HCT116 (cell line): ENCODE data around the gene ANXA2. TPM values are rescaled to one million over a fixed set of nuclear protein-coding genes. Genes with fewer than 3 reads are reported as not detected.

ENCODE experiments used
- ATAC-seq: fragments of 200-7000 bp; cut with Tn5 transposase; 2 replicates; pipeline ENCODE4 v1.9.1; 2020; ENCODE audit warnings: mild to moderate bottlenecking, moderate library complexity
- BruUV-seq: library from RNA; stranded (reverse); fragments of 400-500 nt; replicated peaks from 2 replicates; lab custom pipeline; 2021; lab: Mats Ljungman, UMichigan
- CTCF ChIA-PET: fragments of 300-600 bp; sonication (Branson Sonifier 250); formaldehyde crosslinking; loops from one replicate; lab custom pipeline; 2021; ENCODE audit warnings: antibody characterized with exemption; lab: Charles Lee
- POLR2A ChIA-PET: fragments of 300-600, 350-600 bp; sonication (Branson Sonifier 250); formaldehyde crosslinking; loops from one replicate; lab custom pipeline; 2021; ENCODE audit warnings: antibody characterized with exemption; lab: Charles Lee
- RAD21 ChIA-PET, 2 experiments: fragments of 300-600 bp; sonication (Branson Sonifier 250); formaldehyde crosslinking; loops; one replicate each; lab custom pipeline; 2023; ENCODE audit warnings: low total read pairs in 2 of 2; ENCODE audit not compliant: uncharacterized antibody in 2 of 2, unreplicated experiment in 2 of 2, low non-redundant PET in 1 of 2; lab: Charles Lee
- DNase-seq: peaks from one replicate; pipeline ENCODE4 v3.0.0-alpha.2; 2010; ENCODE audit warnings: low read depth, low spot score
- H2AFZ ChIP-seq: fragments of 200-600 bp; shearing (Covaris generic), sonication (generic); 2 replicates; pipeline ENCODE4 v1.6.1; 2017; ENCODE audit warnings: low read depth, mixed run types, mixed read lengths, antibody characterized with exemption, low read length; ENCODE audit not compliant: poor library complexity, severe bottlenecking
- H3K27ac ChIP-seq: 2 replicates; pipeline ENCODE4 v1.5.1; 2012; ENCODE audit warnings: low read depth, low read length
- H3K27me3 ChIP-seq: fragments of 200-600 bp; sonication (generic); 2 replicates; pipeline ENCODE4 v1.6.1; 2016; ENCODE audit warnings: mixed run types, low read length, mixed read lengths; ENCODE audit not compliant: insufficient read depth
- H3K36me3 ChIP-seq, 2 experiments: fragments of 200-500 bp in 1 of 2; fragments of 200-600 bp in 1 of 2; sonication (Bioruptor generic) in 1 of 2; sonication (generic) in 1 of 2; 2 replicates each; pipeline versions ENCODE4 v1.5.1 to v1.6.1; 2014 to 2016; ENCODE audit warnings: low read length in 2 of 2, inconsistent platforms in 1 of 2, mixed read lengths in 1 of 2, mixed run types in 1 of 2; ENCODE audit not compliant: insufficient read depth in 2 of 2, control insufficient read depth in 1 of 2
- H3K4me1 ChIP-seq, 2 experiments: fragments of 200-600 bp in 1 of 2; sonication (generic) in 1 of 2; 2 replicates each; pipeline versions ENCODE4 v1.5.1 to v1.6.1; 2012 to 2017; ENCODE audit warnings: low read length in 2 of 2, inconsistent platforms in 1 of 2, mild to moderate bottlenecking in 1 of 2, mixed read lengths in 1 of 2, mixed run types in 1 of 2, moderate library complexity in 1 of 2; ENCODE audit not compliant: insufficient read depth in 2 of 2, control insufficient read depth in 1 of 2
- H3K4me2 ChIP-seq: fragments of 200-600 bp; sonication (generic); 2 replicates; pipeline ENCODE4 v1.6.1; 2017; ENCODE audit warnings: mixed run types, low read length, mixed read lengths
- H3K4me3 ChIP-seq, 2 experiments: fragments of 200-600 bp in 1 of 2; sonication (generic) in 1 of 2; replicated peaks in 1 of 2; 2 replicates each; pipeline ENCODE4 v1.5.1; 2011 to 2016; ENCODE audit warnings: low read length in 2 of 2, control low read depth in 1 of 2, low read depth in 1 of 2, mild to moderate bottlenecking in 1 of 2, mixed read lengths in 1 of 2, mixed run types in 1 of 2
- H3K79me2 ChIP-seq: fragments of 200-600 bp; sonication (generic); 2 replicates; pipeline ENCODE4 v1.6.1; 2017; ENCODE audit warnings: mild to moderate bottlenecking, mixed run types, low read length, moderate library complexity, mixed read lengths; ENCODE audit not compliant: insufficient read depth
- H3K9ac ChIP-seq: fragments of 200-600 bp; sonication (generic); 2 replicates; pipeline ENCODE4 v1.6.1; 2016; ENCODE audit warnings: low read length, mixed read lengths
- H3K9me2 ChIP-seq: fragments of 200-600 bp; sonication (generic), shearing (Covaris generic); 2 replicates; pipeline ENCODE4 v1.6.1; 2017; ENCODE audit warnings: mixed run types, mild to moderate bottlenecking, moderate library complexity; ENCODE audit not compliant: insufficient read depth
- H3K9me3 ChIP-seq, 2 experiments: fragments of 200-500 bp in 1 of 2; fragments of 200-600 bp in 1 of 2; sonication (Bioruptor generic) in 1 of 2; sonication (generic) in 1 of 2; 2 replicates each; pipeline ENCODE4 v1.6.1; 2014 to 2017; ENCODE audit warnings: low read length in 2 of 2, mixed read lengths in 2 of 2, inconsistent platforms in 1 of 2, low read depth in 1 of 2, mild to moderate bottlenecking in 1 of 2, mixed run types in 1 of 2, moderate library complexity in 1 of 2; ENCODE audit not compliant: control insufficient read depth in 1 of 2, insufficient read depth in 1 of 2
- H4K20me1 ChIP-seq: fragments of 200-600 bp; sonication (generic), shearing (Covaris generic); 2 replicates; pipeline ENCODE4 v1.6.1; 2017; ENCODE audit warnings: mixed run types, mild to moderate bottlenecking, moderate library complexity; ENCODE audit not compliant: insufficient read depth
- CBX3 ChIP-seq: IDR thresholded peaks from 2 replicates; pipeline ENCODE4 v1.6.1; 2012; ENCODE audit warnings: low read depth
- CTCF ChIP-seq, 3 experiments: fragments of 200-600 bp in 1 of 3; sonication (generic) in 1 of 3; IDR thresholded peaks in 2 of 3; conservative IDR thresholded peaks in 1 of 3; 2 replicates each; pipeline ENCODE4 v1.5.1; 2012 to 2017; ENCODE audit warnings: low read depth in 2 of 3, low read length in 2 of 3, antibody characterized with exemption in 1 of 3, borderline replicate concordance in 1 of 3, control low read depth in 1 of 3, mild to moderate bottlenecking in 1 of 3, mixed read lengths in 1 of 3, mixed run types in 1 of 3, moderate library complexity in 1 of 3; ENCODE audit not compliant: insufficient read depth in 1 of 3
- JUND ChIP-seq: IDR thresholded peaks from 2 replicates; pipeline ENCODE4 v1.6.1; 2012
- RAD21 ChIP-seq: IDR thresholded peaks from 2 replicates; pipeline ENCODE4 v1.6.1; 2012; ENCODE audit warnings: low read depth, mild to moderate bottlenecking
- SRF ChIP-seq: IDR thresholded peaks from 2 replicates; pipeline ENCODE4 v1.6.1; 2012; ENCODE audit warnings: low read depth
- intact Hi-C: fragments of 100-400 bp; cut with micrococcal nuclease; formaldehyde crosslinking; loops from 2 replicates; pipeline ENCODE4 v1.10.0; 2022
- total RNA-seq: library from RNA; stranded (reverse); gene quantifications from one replicate; pipeline ENCODE4 v1.2.1, GENCODE V29; 2021; ENCODE audit not compliant: unreplicated experiment

Gene ANXA2
- total RNA-seq, 1 experiment from 2014 or later, result 1,298 TPM

- Histone ChIP-seq H3K4me1 (no peaks in the 10 kb centered on the region), H3K27ac (no peak overlapping the region), H4K20me1 (peaks cover 5% of the 10 kb centered on the region; the same call in 1 of the 2 replicates), H2AFZ (peak overlapping the region; percentile 39), H3K27me3 (peaks cover 31% of the 10 kb centered on the region), H3K36me3 (no peaks in the 10 kb centered on the region), H3K9ac (no peak overlapping the region), H3K4me3 (no peak overlapping the region), H3K9me2 (no peaks in the 10 kb centered on the region), H3K4me2 (peak overlapping the region; percentile 12; the same call in 1 of the 2 replicates), H3K79me2 (no peaks in the 10 kb centered on the region), H3K9me3 (no peaks in the 10 kb centered on the region)
- no peak for DNase-seq
- peak; percentile 78 for ATAC-seq
- POLR2A ChIA-PET, result no interaction called here
- CTCF ChIA-PET, result interaction anchor here (0.7 to 4.7 kb wide), 14 partner anchors 10 to 639 kb away, joined by 3 to 76 read pairs (median 5); partner anchors contain the start of gene BNIP2
- intact Hi-C loops, result loop anchor here (1.0 to 5.0 kb wide), 5 partner anchors 114 to 797 kb away; no protein-coding TSS in a partner anchor
- BruUV-seq, result no TSS peak
- RAD21 ChIA-PET, result interaction anchor here in 1 of 2 experiments (1.0 kb wide), 1 partner anchor 192 kb away, joined by 5 read pairs; no protein-coding TSS in a partner anchor
- TF ChIP-seq RAD21, result peak; percentile 68
- TF ChIP-seq JUND, result no peak
- TF ChIP-seq CBX3, result 0 out of 2 replicates have a peak, but pooled peaks have one; percentile 37
- TF ChIP-seq CTCF (IDR thresholded peaks at IDR 0.05 in 2 of 3, conservative IDR thresholded peaks at IDR 0.05 in 1 of 3; ENCODE audit: borderline replicate concordance in 1 of 3, insufficient read depth in 1 of 3, low read depth in 2 of 3, low read length in 2 of 3), result peak; percentile 54 to 90 (median 72); a peak in 5 of 6 replicates
- no peak for TF ChIP-seq SRF
These were observed 68.8 kb downstream of the ANXA2 start for GRCh38 chr15:60328852-60329443.
